Neural progenitor cell (in vitro differentiated cells): ENCODE data around the gene IQSEC1. TPM values are rescaled to one million over a fixed set of nuclear protein-coding genes. Genes with fewer than 3 reads are reported as not detected.
A peak's percentile ranks its signal among the peaks of the same experiment; 100 is the strongest.

ENCODE experiments used
- DNase-seq: peaks from one replicate; pipeline ENCODE4 v3.0.0-alpha.2; 2016; ENCODE audit warnings: low spot score
- H2AFZ ChIP-seq: fragments of 200-600 bp; sonication (generic); replicated peaks from 2 replicates; pipeline ENCODE4 v1.6.1; 2016; ENCODE audit warnings: antibody characterized with exemption
- H3F3A ChIP-seq: fragments of 200-600 bp; sonication (generic); 2 replicates; pipeline ENCODE4 v1.6.1; 2016; ENCODE audit warnings: antibody characterized with exemption, low read depth
- H3K27ac ChIP-seq: fragments of 200-600 bp; sonication (generic); 2 replicates; pipeline ENCODE4 v1.5.1; 2016; ENCODE audit warnings: mild to moderate bottlenecking
- H3K27me3 ChIP-seq: fragments of 200-600 bp; sonication (generic); 2 replicates; pipeline ENCODE4 v1.6.1; 2016; ENCODE audit warnings: mild to moderate bottlenecking, moderate library complexity
- H3K36me3 ChIP-seq: fragments of 200-600 bp; sonication (generic); 2 replicates; pipeline ENCODE4 v1.5.1; 2016
- H3K4me1 ChIP-seq: fragments of 200-600 bp; sonication (generic); 2 replicates; pipeline ENCODE4 v1.6.1; 2016; ENCODE audit warnings: mixed run types
- H3K4me2 ChIP-seq: fragments of 200-600 bp; sonication (generic); 2 replicates; pipeline ENCODE4 v1.6.1; 2016
- H3K4me3 ChIP-seq: fragments of 200-600 bp; sonication (generic); 2 replicates; pipeline ENCODE4 v1.5.1; 2016
- H3K79me2 ChIP-seq: fragments of 200-600 bp; sonication (generic); 2 replicates; pipeline ENCODE4 v1.6.1; 2016; ENCODE audit warnings: low read depth
- H3K9ac ChIP-seq: fragments of 200-600 bp; sonication (generic); 2 replicates; pipeline ENCODE4 v1.6.1; 2016
- H3K9me3 ChIP-seq: fragments of 200-600 bp; sonication (generic); 2 replicates; pipeline ENCODE4 v1.5.1; 2016; ENCODE audit warnings: low read depth
- H4K20me1 ChIP-seq: fragments of 200-600 bp; sonication (generic); 2 replicates; pipeline ENCODE4 v1.6.1; 2016; ENCODE audit warnings: low read depth
- H3K27ac Mint-ChIP-seq: 3 replicates; pipeline ENCODE4 v1.8.0; 2021; ENCODE audit warnings: mixed read lengths
- H3K27me3 Mint-ChIP-seq: 2 replicates; pipeline ENCODE4 v1.8.0; 2022; ENCODE audit warnings: low read depth, mild to moderate bottlenecking, inconsistent platforms, moderate library complexity, mixed read lengths; ENCODE audit not compliant: insufficient read depth
- H3K36me3 Mint-ChIP-seq: 3 replicates; pipeline ENCODE4 v1.8.0; 2021; ENCODE audit warnings: mixed read lengths
- H3K4me1 Mint-ChIP-seq: 3 replicates; pipeline ENCODE4 v1.8.0; 2021; ENCODE audit warnings: mixed read lengths
- H3K4me3 Mint-ChIP-seq: 3 replicates; pipeline ENCODE4 v1.8.0; 2021; ENCODE audit warnings: mild to moderate bottlenecking, moderate library complexity, mixed read lengths
- H3K9me3 Mint-ChIP-seq: 3 replicates; pipeline ENCODE4 v1.8.0; 2020; ENCODE audit warnings: mixed read lengths
- CTCF ChIP-seq: fragments of 200-600 bp; sonication (generic); IDR thresholded peaks from 2 replicates; pipeline ENCODE4 v1.5.1; 2017; ENCODE audit warnings: antibody characterized with exemption, mild to moderate bottlenecking
- EZH2 ChIP-seq: fragments of 200-600 bp; sonication (generic); IDR thresholded peaks from 2 replicates; pipeline ENCODE4 v1.6.1; 2017; ENCODE audit warnings: antibody characterized with exemption, mild to moderate bottlenecking, moderate library complexity
- EZH2phosphoT487 ChIP-seq: fragments of 200-600 bp; sonication (generic); IDR thresholded peaks from 2 replicates; pipeline ENCODE4 v1.6.1; 2017; ENCODE audit warnings: antibody characterized with exemption
- total RNA-seq: library from RNA; depleted of rRNA; stranded (reverse); fragments of >200 nt; gene quantifications from 2 replicates; pipeline ENCODE4 v1.2.3, GENCODE V29; 2015; ENCODE audit warnings: low replicate concordance

Gene IQSEC1
- total RNA-seq, 1 donor from 2014 or later: 8.9 TPM

- Histone ChIP-seq H3K9ac (peak overlapping the region; percentile 34), H3K9me3 (no peaks in the 10 kb centered on the region), H4K20me1 (peaks cover 43% of the 10 kb centered on the region), H3K4me3 (peak overlapping the region; percentile 83), H3K4me1 (peaks cover 27% of the 10 kb centered on the region), H3K36me3 (no peaks in the 10 kb centered on the region), H3F3A (peaks cover 10% of the 10 kb centered on the region), H3K27me3 (peaks cover 7% of the 10 kb centered on the region), H3K79me2 (peaks cover 36% of the 10 kb centered on the region), H3K27ac (no peak overlapping the region), H2AFZ (peak overlapping the region; percentile 87), H3K4me2 (peak overlapping the region; percentile 100)
- Mint-ChIP-seq H3K9me3 (no peaks in the 10 kb centered on the region), H3K4me1 (peaks cover 67% of the 10 kb centered on the region), H3K4me3 (peak overlapping the region; percentile 80), H3K36me3 (no peaks in the 10 kb centered on the region), H3K27me3 (peaks cover 9% of the 10 kb centered on the region), H3K27ac (no peak overlapping the region)
- TF ChIP-seq EZH2phosphoT487 (no peak), CTCF (no peak), EZH2 (no peak)
- DNase-seq: peak; percentile 96
Observed at GRCh38 chr3:12967606-12968351, 105.5 kb downstream of the IQSEC1 start.

GRCh38 chr3:12966847-12967605 is 106.2 kb downstream of the IQSEC1 start:
- Histone ChIP-seq H3K36me3 (no peaks in the 10 kb centered on the region), H3F3A (peaks cover 10% of the 10 kb centered on the region), H4K20me1 (peaks cover 50% of the 10 kb centered on the region), H3K9ac (peak overlapping the region; percentile 34), H3K27me3 (peaks cover 7% of the 10 kb centered on the region), H3K4me2 (peak overlapping the region; percentile 100), H3K4me3 (peak overlapping the region; percentile 83), H2AFZ (peak overlapping the region; percentile 79), H3K27ac (no peak overlapping the region), H3K79me2 (peaks cover 43% of the 10 kb centered on the region), H3K4me1 (peaks cover 27% of the 10 kb centered on the region), H3K9me3 (no peaks in the 10 kb centered on the region)
- H3K27ac Mint-ChIP-seq: peak overlapping the region; percentile 70
- H3K9me3 Mint-ChIP-seq: no peaks in the 10 kb centered on the region
- DNase-seq: no peak
- TF ChIP-seq EZH2phosphoT487 (no peak), CTCF (peak; percentile 10), EZH2 (no peak)
- H3K36me3 Mint-ChIP-seq: no peaks in the 10 kb centered on the region
- peak overlapping the region; percentile 96 for H3K4me3 Mint-ChIP-seq
- peaks cover 67% of the 10 kb centered on the region for H3K4me1 Mint-ChIP-seq
- peaks cover 9% of the 10 kb centered on the region for H3K27me3 Mint-ChIP-seq

GRCh38 chr3:12965999-12966846 is 107.0 kb downstream of the IQSEC1 start:
- Histone ChIP-seq H3K4me2 (peak overlapping the region; percentile 100), H4K20me1 (peaks cover 58% of the 10 kb centered on the region), H3K79me2 (peaks cover 51% of the 10 kb centered on the region), H3K4me1 (peaks cover 27% of the 10 kb centered on the region), H3K4me3 (peak overlapping the region; percentile 83), H3K27ac (no peak overlapping the region), H3K9ac (peak overlapping the region; percentile 34), H3F3A (peaks cover 10% of the 10 kb centered on the region), H3K9me3 (no peaks in the 10 kb centered on the region), H2AFZ (no peak overlapping the region), H3K27me3 (peaks cover 7% of the 10 kb centered on the region), H3K36me3 (no peaks in the 10 kb centered on the region)
- Mint-ChIP-seq H3K4me1 (peaks cover 71% of the 10 kb centered on the region), H3K36me3 (peaks cover 2% of the 10 kb centered on the region), H3K4me3 (peak overlapping the region; percentile 96), H3K27me3 (peaks cover 9% of the 10 kb centered on the region), H3K27ac (peak overlapping the region; percentile 70), H3K9me3 (no peaks in the 10 kb centered on the region)
- no peak for TF ChIP-seq EZH2
- TF ChIP-seq CTCF: no peak
- no peak for TF ChIP-seq EZH2phosphoT487
- DNase-seq: peak; percentile 51
